IPS-NIHi11 (cell line): Measurements from ENCODE around the gene CYP2U1.

Experiments
- DNase-seq: peaks from one replicate; pipeline ENCODE4 v3.0.0; 2012; ENCODE audit warnings: mixed read lengths, low spot score

CYP2U1 gene

GRCh38 chr4:107987916-107988762 lies 56.8 kb downstream of the CYP2U1 start:
- DNase-seq, result no peak

GRCh38 chr4:107988763-107989035 lies 57.4 kb downstream of the CYP2U1 start:
- no peak for DNase-seq

DNA sequence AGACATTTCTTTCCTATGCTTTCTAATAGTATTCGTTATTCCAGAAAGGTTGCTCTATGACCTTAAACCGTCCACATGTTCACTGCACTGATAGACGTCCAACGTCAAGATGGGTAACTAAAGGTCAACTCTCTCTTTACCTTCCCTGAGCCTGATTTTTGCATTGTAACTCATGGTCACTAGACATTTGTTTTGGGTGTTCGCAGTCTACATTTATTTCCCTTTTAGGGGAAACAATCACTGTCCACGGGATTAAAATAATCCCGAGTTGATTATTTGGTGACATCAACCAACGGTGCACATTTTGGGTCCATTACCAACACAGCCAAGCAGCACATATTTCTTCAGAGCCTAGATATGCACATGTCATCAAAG lies 57.8 kb downstream of the CYP2U1 start:
- no peak for DNase-seq

DNA sequence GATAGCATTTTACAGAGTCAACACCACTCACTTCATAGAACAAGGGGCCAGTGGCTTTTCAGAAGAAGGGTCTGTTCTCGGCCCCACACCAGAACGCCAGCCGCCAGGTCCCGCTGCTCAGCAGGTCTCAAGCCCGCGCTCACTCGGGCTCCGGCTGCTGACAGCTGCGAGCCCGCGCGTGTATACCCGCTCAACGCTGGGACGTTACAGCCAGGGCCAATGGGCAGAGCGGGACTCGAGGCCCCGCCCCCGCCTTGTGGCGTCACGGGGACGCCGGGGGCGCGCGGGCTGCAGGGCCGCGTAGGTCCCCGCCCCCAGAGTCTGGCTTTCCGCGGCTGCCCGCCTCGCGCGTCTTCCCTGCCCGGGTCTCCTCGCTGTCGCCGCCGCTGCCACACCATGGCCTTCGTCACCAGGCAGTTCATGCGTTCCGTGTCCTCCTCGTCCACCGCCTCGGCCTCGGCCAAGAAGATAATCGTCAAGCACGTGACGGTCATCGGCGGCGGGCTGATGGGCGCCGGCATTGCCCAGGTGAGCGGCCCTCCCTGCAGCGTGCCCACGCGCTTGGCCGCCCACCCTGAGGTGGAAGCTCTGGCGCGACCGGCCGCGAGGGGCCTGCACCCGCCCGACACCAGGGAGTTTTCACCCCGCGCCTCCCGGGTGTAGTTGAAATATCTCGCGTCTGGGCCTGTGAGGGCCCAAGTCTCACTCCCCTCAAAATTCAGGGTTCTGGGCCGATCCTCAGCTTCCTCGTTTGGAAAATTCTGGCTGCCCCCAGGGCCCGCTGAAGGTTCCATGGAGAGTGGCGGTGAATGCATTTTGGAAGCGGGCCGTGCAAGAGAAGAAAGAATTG lies 58.4 kb downstream of the CYP2U1 start, which contains the start of gene HADH:
TSS of gene HADH (plus strand) at position 353 of the 850 bp plus-strand sequence. CDS start at position 397, 44 bp downstream.
- peak; percentile 98 for DNase-seq

DNA sequence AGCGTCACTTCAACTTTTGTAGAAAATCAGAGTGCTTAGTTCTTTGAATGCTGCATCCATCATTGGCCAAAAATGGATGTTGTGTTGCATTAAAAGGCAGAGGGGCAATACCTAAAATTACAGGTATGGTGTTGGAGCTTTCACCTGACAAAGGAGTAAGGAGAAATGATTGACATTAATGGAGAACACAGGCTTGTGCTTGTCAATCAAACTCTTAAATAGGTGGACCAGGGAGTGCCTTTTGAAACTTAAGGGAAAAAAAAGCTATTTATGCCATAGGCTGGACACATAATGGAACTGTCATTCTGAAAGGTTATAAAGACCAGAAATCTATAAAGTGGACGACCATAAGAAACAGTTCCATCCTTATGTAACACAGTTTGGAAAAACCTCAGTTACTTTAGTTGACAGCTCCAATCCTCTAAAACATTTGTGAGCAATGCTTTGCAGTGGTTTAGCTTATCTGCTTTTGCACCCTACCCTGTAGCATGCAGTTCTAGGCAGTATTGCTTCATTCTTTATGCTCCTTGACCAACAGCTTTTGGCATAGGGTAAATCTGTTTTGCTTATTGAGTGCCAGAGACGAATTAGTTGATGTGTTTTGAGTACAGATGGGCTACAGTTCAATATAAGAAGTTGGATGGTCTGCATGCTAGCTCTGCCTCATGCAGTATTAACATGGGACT lies 60.7 kb downstream of the CYP2U1 start:
- DNase-seq, result no peak

- DNase-seq, result no peak
These were observed 62.6 kb downstream of the CYP2U1 start for GRCh38 chr4:107993969-107994368.

GRCh38 chr4:107994894-107995293 lies 63.5 kb downstream of the CYP2U1 start:
- DNase-seq, result no peak

DNA sequence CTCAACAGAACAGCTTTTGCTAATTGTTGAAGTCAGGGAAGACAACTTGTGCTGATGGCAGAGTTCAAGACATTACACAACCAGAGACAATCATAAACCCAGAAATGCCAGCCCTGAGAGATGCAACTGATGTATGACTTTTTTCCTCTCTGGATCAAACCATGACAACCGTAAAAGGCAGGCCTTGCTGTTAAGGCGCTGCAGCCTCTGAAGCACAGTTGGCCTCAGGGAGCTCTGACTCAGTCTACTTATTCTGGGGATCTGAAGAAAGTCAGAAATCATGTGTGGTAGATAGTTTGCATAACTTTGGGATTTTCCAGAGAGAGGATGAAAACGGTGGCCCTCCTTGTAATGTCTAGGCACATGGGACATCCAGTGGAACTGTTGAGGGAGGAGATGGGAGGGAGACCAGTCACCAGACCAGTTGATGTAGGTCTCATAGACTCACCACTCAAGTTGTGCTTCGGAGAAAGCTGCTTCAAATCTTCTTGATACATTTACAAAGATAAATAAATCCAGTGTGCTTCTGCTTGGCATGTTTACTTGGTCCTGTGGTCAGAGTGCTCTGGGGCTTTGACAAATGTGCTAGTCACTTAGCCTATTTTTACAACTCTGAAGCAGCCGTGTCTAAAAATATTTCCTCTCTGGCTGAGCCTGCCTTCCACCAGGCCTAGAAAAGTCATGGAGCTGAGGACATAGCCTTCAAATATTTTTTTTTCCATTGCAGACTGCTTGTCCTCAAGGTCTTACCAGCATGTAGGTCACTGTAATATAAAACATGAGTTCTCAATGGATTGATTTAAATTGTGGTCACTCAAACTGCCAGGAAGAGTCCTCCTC lies 65.8 kb downstream of the CYP2U1 start:
- DNase-seq, result no peak

- no peak for DNase-seq
These were observed 66.4 kb downstream of the CYP2U1 start for GRCh38 chr4:107997794-107998193.

- DNase-seq, result no peak
These were observed 68.7 kb downstream of the CYP2U1 start for GRCh38 chr4:107999932-108000539.

- DNase-seq, result no peak
These were observed 70.3 kb downstream of the CYP2U1 start for GRCh38 chr4:108001540-108002135.
